Adrenal gland (tissue), 12 donors: ENCODE measurements around the gene MORN1. TPM values are rescaled to one million over a fixed set of nuclear protein-coding genes. Genes with fewer than 3 reads are reported as not detected.

Experiments used
- DNase-seq, 7 donors: peaks; one replicate each; pipeline ENCODE4 v3.0.0-alpha.2; 2019 to 2020
- H3K27ac ChIP-seq, 5 donors: fragments of 200-600 bp; sonication (generic) in 4 of 5; 1 replicate in 3 of 5; 2 replicates in 2 of 5; pipeline versions ENCODE4 v1.5.1 to v1.8.0; 2016 to 2020; ENCODE audit warnings: mild to moderate bottlenecking in 1 of 5
- H3K27me3 ChIP-seq: fragments of 200-600 bp; 2 replicates; pipeline ENCODE4 v1.8.0; 2021
- H3K36me3 ChIP-seq, 2 donors: fragments of 200-600 bp; replicated peaks in 1 of 2; 1 replicate in 1 of 2; 2 replicates in 1 of 2; pipeline versions ENCODE4 v1.5.1 to v1.8.0; 2018 to 2022
- H3K4me1 ChIP-seq, 2 donors: fragments of 200-600 bp; replicated peaks in 1 of 2; 1 replicate in 1 of 2; 2 replicates in 1 of 2; pipeline versions ENCODE4 v1.5.1 to v1.8.0; 2018 to 2021
- H3K4me3 ChIP-seq, 4 donors: fragments of 200-600 bp; sonication (generic) in 3 of 4; one replicate each; pipeline ENCODE4 v1.5.1; 2016 to 2018
- H3K9me3 ChIP-seq, 3 donors: fragments of 200-600 bp; sonication (generic) in 1 of 3; replicated peaks in 1 of 3; 1 replicate in 2 of 3; 2 replicates in 1 of 3; pipeline versions ENCODE4 v1.5.1 to v1.8.0; 2016 to 2021
- CTCF ChIP-seq, 6 experiments: fragments of 450-650 bp in 4 of 6; fragments of 200-600 bp in 2 of 6; sonication (generic) in 1 of 6; IDR thresholded peaks; 1 replicate in 5 of 6; 2 replicates in 1 of 6; pipeline versions ENCODE4 v1.5.1 to v1.8.0; 2016 to 2021; ENCODE audit warnings: antibody characterized with exemption in 6 of 6, mild to moderate bottlenecking in 2 of 6, moderate library complexity in 1 of 6
- POLR2A ChIP-seq, 2 donors: fragments of 450-650 bp; IDR thresholded peaks; one replicate each; pipeline ENCODE4 v1.6.1; 2017; ENCODE audit warnings: antibody characterized with exemption in 2 of 2, mild to moderate bottlenecking in 2 of 2, moderate library complexity in 1 of 2
- WGBS, 4 donors: extraction: QIAGEN DNeasy Blood & Tissue Kit in 2 of 4; methylation state at CpG; one replicate each; pipeline versions ENCODE4 v1.1.5 to v1.1.7; 2013 to 2017; 5-methylcytosine and 5-hydroxymethylcytosine counted together
- intact Hi-C, 2 donors: fragments of 100-400 bp; cut with DNase I; formaldehyde crosslinking; loops; one replicate each; pipeline versions ENCODE4 v1.14.1 to v1.15.0; 2022 to 2023
- polyA plus RNA-seq, 3 donors: library from polyadenylated mRNA; stranded (reverse); fragments of 200-250 nt in 2 of 3; fragments of 350-450 nt in 1 of 3; fragmentation: Illumina TruSeq in 1 of 3; extraction: RNeasy Lipid Tissue Mini Kit (QIAGEN cat#74804) in 1 of 3; gene quantifications; one replicate each; pipeline ENCODE4 v1.2.3, GENCODE V29; 2013 to 2014
- total RNA-seq, 9 donors: library from RNA; depleted of rRNA in 4 of 9; stranded (reverse); fragments of >200 nt in 4 of 9; fragments of 120-200 nt in 1 of 9; fragmentation: NEBNext Ultra II Directional in 1 of 9; extraction: Animal tissue kit (Norgen Biotek cat#: 25700) in 1 of 9; gene quantifications; one replicate each; pipeline versions ENCODE4 v1.1.0 to v1.2.4, GENCODE V29; 2013 to 2023
- donor health status: healthy with polysubstance abuse.
- donor health status: Bipolar disorder and iron deficiency.
- donor health status: DM: yes; HTN: yes; CAD: no.
- donor health status: DM: no; HTN: no; CAD: no.
- donor health status: DM: no; HTN: no; CAD: no.
- donor health status: DM: yes; HTN: yes; CAD: no.

MORN1 gene
- total and polyA plus RNA-seq, 12 donors: 1.8 to 14.1 (median 8.7) TPM

- no peaks in the 10 kb centered on the region for H3K36me3 ChIP-seq
- intact Hi-C loops: no loop called here
- TF ChIP-seq CTCF (IDR thresholded peaks at IDR 0.05): no peak
- TF ChIP-seq POLR2A (IDR thresholded peaks at IDR 0.05): no peak
- H3K9me3 ChIP-seq: no peaks in the 10 kb centered on the region
- H3K4me3 ChIP-seq: no peak overlapping the region
- no peaks in the 10 kb centered on the region for H3K27me3 ChIP-seq
- DNase-seq: peak in 1 of 7 donors; percentile 12
- whole genome bisulfite sequencing, 4 donors: 80 to 92% (median 82%) methylated on average over 10 to 23 of the region's 23 CpGs
- peaks cover 0 to under 1% of the 10 kb centered on the region in 2 donors for H3K4me1 ChIP-seq
- no peak overlapping the region for H3K27ac ChIP-seq
These were observed 15.1 kb downstream of the MORN1 start for GRCh38 chr1:2376261-2376741.

GRCh38 chr1:2375923-2376260 lies 15.5 kb downstream of the MORN1 start:
- intact Hi-C loops: no loop called here
- H3K9me3 ChIP-seq: no peaks in the 10 kb centered on the region
- TF ChIP-seq POLR2A (IDR thresholded peaks at IDR 0.05): no peak
- no peak for TF ChIP-seq CTCF (IDR thresholded peaks at IDR 0.05)

GRCh38 chr1:2375246-2375922 lies 16.0 kb downstream of the MORN1 start:
- 70 to 87% (median 75%) methylated on average over 12 to 23 of the region's 23 CpGs for WGBS, 4 donors
- peak in 1 of 7 donors; percentile 11 for DNase-seq

More at GRCh38 chr1:2375923-2376260, 15.5 kb downstream of the MORN1 start:
- WGBS, 4 donors: 70 to 89% (median 79%) methylated on average over 7 of the region's 7 CpGs
- Histone ChIP-seq H3K4me3 (no peak overlapping the region), H3K36me3 (no peaks in the 10 kb centered on the region), H3K27me3 (no peaks in the 10 kb centered on the region), H3K4me1 (no peaks in the 10 kb centered on the region), H3K27ac (no peak overlapping the region)
- DNase-seq: peak in 1 of 7 donors; percentile 12

More at GRCh38 chr1:2375246-2375922, 16.0 kb downstream of the MORN1 start:
- H3K27ac ChIP-seq: no peak overlapping the region
- intact Hi-C loops: no loop called here
- H3K4me3 ChIP-seq: no peak overlapping the region
- no peaks in the 10 kb centered on the region for H3K27me3 ChIP-seq
- TF ChIP-seq CTCF (IDR thresholded peaks at IDR 0.05) (no peak), POLR2A (IDR thresholded peaks at IDR 0.05) (no peak)
- no peaks in the 10 kb centered on the region for H3K9me3 ChIP-seq
- no peaks in the 10 kb centered on the region for H3K36me3 ChIP-seq
- no peaks in the 10 kb centered on the region for H3K4me1 ChIP-seq
